Esophagus muscularis mucosa (tissue), 3 donors: ENCODE measurements around the gene CILP2.

Experiments
- POLR2AphosphoS5 ChIP-seq, 2 donors: sonication (generic); formaldehyde crosslinking; IDR thresholded peaks; one replicate each; pipeline ENCODE4 v1.6.1; 2017; ENCODE audit warnings: antibody characterized with exemption in 2 of 2
- TF ChIP-seq, protein P1 (sequence below), 3 experiments: fragments of 200-600 bp in 2 of 3; fragments of 450-650 bp in 1 of 3; sonication (generic) in 2 of 3; IDR thresholded peaks; one replicate each; pipeline ENCODE4 v1.5.1; 2017 to 2019; ENCODE audit warnings: antibody characterized with exemption in 3 of 3, mild to moderate bottlenecking in 2 of 3, moderate library complexity in 1 of 3

DNA sequence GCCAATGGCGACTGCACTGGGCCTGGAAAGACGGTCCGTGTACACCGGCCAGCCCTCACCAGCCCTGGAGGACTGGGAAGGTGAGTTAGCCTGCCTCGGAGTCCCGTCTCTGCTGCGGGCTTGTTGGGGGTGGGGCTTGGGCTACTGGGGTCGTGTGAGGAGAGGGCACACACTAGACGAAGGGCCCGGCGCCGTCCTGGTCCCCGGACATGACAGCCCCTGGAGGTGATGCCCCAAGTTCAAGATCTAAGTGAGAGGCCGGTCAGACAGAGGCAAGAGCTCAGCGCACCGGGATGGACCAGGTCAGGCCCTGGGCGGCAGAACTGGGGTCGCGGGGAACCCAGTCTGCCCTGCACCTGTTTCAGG is 1.6 kb downstream of the CILP2 start:
- no peak for TF ChIP-seq POLR2AphosphoS5 (IDR thresholded peaks at IDR 0.05)
- TF ChIP-seq, protein P1, sequence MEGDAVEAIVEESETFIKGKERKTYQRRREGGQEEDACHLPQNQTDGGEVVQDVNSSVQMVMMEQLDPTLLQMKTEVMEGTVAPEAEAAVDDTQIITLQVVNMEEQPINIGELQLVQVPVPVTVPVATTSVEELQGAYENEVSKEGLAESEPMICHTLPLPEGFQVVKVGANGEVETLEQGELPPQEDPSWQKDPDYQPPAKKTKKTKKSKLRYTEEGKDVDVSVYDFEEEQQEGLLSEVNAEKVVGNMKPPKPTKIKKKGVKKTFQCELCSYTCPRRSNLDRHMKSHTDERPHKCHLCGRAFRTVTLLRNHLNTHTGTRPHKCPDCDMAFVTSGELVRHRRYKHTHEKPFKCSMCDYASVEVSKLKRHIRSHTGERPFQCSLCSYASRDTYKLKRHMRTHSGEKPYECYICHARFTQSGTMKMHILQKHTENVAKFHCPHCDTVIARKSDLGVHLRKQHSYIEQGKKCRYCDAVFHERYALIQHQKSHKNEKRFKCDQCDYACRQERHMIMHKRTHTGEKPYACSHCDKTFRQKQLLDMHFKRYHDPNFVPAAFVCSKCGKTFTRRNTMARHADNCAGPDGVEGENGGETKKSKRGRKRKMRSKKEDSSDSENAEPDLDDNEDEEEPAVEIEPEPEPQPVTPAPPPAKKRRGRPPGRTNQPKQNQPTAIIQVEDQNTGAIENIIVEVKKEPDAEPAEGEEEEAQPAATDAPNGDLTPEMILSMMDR (IDR thresholded peaks at IDR 0.05), result no peak
